Measurements from ENCODE around the gene HDAC4.

DNA sequence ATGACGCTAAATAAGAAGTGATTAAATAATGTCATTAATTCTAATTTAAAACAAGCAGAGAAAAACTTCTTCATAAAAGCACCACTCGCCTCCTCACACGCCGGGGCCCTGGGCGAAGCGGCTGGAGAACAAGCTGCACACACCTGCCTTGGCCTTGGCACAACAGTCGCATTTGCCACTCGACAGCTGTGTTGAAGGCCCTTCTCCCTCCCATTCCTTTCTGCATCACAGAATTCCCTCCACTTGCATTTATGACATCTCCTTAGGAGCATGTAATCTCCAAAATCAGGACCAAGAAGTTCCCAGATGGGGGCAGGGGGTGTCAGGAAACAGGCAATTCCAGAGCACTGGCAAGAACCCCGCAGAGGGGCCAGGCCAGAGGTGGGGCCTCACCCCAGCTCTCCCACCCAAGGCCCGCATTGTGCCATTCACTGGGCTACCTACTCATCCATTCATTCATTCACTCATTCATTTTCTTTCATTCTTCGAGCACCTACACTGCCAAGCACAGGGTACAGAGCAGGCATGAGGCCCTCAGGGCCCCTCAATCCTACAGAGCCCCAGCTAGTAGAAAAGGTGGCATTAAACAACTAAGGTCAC is 6.4 kb downstream of the HDAC4 start:
- no peak for TF ChIP-seq ZNF23 (tag by site-specific recombination; IDR thresholded peaks at IDR 0.05; ENCODE audit: borderline replicate concordance)
- TF ChIP-seq ZNF248 (tag by site-specific recombination; IDR thresholded peaks at IDR 0.05) = no peak
- no peak for TF ChIP-seq ZNF658 (tag by site-specific recombination; IDR thresholded peaks at IDR 0.05)
